ENCODE data around the gene FRMD4A.

FRMD4A gene

DNA sequence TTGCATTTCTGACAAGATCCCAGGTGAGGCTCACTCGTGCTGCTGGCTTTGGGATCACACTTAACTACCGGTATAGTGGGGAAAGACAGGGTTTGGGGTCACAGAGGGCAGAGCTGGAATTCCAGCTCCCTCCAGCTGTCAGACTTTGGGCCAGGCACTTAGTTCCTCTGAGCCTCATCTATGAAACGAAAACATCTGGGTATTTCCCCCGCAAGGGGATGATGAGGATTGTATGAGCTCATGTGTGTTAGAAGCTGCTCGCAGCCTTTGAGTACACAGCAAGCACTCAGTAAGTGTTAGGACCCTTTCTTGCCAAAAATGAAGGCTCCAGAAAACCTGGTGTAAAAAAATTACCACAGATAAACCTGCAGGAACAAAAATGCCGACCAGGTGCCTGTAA, 677.9 kb downstream of the FRMD4A start:
- no peak for DNase-seq

GRCh38 chr10:13651969-13652720, 678.6 kb downstream of the FRMD4A start:
- no peak for DNase-seq

DNA sequence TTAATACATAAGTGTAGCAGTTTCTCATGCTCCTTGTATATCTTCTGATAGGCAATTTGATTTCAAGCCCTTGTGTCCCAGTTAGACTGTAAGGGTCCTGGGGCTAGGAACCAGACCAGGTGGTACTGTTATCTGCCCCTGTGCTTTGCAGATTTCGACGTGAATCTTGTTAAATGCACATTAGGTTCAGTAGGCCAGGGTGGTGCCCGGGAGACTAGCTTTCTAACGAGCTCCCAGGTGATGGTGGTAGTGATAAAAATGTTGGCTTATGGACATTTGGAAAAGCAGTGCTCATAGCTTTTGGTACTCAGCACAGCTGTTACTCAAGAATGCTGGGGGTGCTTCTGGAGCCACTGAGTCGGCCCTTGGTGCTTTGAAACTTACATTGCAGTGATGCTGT, 679.8 kb downstream of the FRMD4A start:
- no peak for DNase-seq

- DNase-seq = no peak
Measured at GRCh38 chr10:13649844-13650520, 680.7 kb downstream of the FRMD4A start.

DNA sequence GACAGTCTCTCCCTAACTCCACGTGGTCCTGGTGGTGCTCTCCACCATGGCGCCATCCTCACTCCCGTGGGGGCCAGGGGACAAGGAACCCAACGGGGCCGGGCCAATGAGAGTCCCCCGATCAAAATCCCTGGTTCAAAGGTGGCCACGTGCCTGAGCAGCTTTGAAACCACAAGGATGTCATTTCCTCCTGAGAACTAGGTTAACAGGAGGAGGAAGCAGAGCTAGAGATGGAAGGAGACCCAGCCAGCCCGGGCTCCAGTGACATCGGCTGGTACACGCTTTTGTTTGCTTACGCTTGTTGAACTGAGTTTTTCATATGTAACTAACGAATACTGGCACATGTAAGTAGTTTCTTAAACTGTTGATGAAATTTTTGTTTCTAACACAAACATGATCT, 682.3 kb downstream of the FRMD4A start:
- DNase-seq = no peak

DNA sequence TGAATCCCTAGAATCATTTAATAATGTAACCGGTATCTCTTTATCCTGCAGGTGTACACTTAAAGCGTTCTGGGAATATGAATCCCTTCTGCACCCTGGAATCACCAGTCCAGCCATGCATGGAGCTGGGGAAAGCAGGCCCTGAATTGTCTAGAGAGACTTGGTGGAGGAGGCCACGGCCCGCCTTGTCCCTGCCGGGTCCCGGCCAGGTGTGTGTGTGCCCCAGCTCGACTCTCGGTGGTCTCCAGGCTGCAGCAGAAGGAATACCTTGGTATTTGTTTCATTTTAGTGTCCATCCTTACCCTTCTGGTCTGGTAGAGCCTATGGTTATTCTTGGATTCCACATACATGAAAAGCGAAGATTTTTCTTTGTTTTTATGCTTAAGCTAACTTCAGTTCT, 685.9 kb downstream of the FRMD4A start:
- DNase-seq = no peak

- DNase-seq = no peak
Measured at GRCh38 chr10:13643016-13643415, 687.7 kb downstream of the FRMD4A start.

DNA sequence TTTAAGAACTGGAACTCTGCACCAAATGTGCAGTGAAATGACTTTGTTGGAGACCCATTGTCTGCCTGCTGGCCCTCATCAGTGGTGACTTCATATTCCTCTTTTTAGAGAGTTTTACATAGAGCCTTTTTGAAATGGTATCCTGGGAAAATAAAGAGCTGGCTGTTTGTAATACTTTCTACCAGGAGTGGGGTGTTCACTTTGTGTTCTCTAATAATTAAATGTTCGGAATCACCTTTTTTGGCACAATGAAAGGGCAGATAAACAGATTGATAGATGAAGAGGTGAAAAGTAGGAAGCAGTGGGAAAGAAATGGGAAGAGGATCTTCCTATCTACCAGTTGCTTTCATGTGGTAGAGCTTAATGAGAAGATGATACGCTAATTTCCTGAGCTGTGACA, 688.4 kb downstream of the FRMD4A start:
- no peak for DNase-seq

GRCh38 chr10:13637894-13638293, 692.8 kb downstream of the FRMD4A start:
- no peak for DNase-seq

- DNase-seq = peak; percentile 11
Measured at GRCh38 chr10:13637303-13637856, 693.3 kb downstream of the FRMD4A start.

DNA sequence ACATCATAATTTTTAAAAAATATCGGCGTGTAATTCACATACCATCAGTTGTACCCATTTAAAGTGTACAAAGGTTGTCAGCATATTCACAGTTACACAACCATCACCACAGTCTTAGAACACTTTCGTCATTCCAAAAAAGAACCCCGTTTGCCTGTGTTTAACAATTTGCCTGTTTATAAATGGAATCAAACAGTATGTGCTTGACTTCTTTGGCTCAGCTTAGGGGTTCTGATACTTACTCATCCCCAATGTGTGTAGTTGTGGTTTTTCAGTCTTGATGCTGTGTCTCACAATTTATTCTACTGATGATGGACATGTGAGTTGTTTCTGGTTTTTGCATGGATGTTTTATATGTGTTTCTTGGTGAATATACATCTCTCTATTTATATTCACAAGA, 693.9 kb downstream of the FRMD4A start:
- no peak for DNase-seq

DNA sequence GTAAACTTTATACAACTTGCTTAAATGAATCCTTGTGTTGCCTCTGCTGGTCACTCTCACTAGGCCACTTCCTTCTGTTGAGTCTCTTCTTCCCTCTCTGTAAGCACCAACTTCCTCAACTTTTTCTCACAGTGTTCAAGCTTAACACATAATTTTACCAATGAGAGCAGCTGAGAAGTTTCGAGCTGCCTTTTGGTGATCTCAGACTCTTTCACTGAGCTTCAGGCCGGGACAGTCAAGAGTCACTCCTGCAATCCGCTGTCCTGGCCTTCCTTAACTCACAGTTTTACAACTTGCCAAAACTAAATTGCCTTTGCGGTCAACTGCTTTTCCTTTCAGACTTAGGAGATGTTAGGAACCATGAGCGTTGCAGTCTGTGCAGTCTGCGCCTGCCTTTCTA, 696.5 kb downstream of the FRMD4A start:
- DNase-seq = no peak

- DNase-seq = no peak
Measured at GRCh38 chr10:13633689-13634088, 697.0 kb downstream of the FRMD4A start.

DNA sequence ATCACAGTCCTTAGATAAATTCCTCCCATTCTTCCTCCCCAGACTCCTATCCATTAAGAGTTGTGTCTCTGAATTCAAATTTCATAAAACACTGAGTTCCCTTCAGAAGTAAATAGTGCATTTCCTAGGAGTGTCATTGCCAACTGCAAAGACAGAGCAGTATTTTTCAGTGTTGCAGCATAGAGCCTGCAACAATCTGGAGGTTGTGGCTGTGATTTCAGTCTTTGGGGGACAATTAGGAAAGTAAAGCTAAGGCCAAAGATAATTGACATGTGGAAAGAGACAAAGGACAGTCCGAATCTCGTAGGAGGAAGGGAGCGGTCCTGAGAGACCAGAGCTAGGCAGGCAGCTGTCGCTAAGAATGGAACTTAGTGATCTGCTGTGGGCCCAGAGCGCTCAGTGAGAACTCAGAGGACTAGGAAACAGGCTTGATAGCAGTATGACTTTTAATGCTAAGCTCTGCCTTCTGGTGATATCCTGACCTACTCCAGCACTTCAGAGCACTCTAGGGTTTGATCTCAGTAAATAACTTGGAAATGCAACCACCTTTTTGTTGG, 697.8 kb downstream of the FRMD4A start:
- no peak for DNase-seq

GRCh38 chr10:13632440-13632839, 698.3 kb downstream of the FRMD4A start:
- no peak for DNase-seq

GRCh38 chr10:13631594-13631993, 699.1 kb downstream of the FRMD4A start:
- DNase-seq = no peak

DNA sequence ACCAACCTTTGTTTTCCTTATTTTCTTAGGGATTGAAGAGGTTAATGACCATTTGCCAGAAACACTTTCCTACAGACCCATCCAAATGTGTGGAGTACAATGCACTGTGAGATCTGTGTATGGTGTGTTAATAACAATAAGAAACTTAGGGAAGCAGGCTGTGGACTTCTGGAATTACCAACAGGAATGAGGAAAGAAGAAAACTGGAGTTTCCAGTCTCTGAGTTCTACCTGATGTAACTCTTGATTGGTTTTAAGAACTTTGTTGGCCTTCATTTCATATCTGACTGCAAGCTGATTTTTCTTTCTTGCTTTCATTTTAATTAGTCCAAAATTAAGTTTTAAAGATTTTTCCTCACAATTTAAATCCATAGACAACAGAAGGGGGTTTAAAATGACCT, 700.5 kb downstream of the FRMD4A start:
- DNase-seq = no peak

DNA sequence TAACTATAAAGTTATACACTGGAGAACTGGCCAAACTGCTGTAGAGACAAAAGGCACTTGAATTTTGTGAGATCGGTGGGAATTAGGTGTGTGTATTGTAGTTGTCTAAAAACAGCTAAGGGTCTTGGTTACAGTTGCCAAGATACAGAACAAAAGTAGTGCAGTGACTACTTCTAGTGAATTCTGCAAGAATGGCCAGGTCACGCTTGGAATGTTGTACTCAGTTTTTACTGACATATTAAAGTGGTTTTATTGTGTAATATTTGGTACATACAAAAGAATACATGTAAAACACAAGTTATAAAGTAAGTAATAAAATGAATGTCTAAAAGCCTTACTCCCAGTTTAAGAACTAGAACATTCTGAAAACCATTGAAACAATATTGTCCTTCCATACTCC, 701.6 kb downstream of the FRMD4A start:
- DNase-seq = no peak

GRCh38 chr10:13628661-13629060, 702.1 kb downstream of the FRMD4A start:
- DNase-seq = no peak

DNA sequence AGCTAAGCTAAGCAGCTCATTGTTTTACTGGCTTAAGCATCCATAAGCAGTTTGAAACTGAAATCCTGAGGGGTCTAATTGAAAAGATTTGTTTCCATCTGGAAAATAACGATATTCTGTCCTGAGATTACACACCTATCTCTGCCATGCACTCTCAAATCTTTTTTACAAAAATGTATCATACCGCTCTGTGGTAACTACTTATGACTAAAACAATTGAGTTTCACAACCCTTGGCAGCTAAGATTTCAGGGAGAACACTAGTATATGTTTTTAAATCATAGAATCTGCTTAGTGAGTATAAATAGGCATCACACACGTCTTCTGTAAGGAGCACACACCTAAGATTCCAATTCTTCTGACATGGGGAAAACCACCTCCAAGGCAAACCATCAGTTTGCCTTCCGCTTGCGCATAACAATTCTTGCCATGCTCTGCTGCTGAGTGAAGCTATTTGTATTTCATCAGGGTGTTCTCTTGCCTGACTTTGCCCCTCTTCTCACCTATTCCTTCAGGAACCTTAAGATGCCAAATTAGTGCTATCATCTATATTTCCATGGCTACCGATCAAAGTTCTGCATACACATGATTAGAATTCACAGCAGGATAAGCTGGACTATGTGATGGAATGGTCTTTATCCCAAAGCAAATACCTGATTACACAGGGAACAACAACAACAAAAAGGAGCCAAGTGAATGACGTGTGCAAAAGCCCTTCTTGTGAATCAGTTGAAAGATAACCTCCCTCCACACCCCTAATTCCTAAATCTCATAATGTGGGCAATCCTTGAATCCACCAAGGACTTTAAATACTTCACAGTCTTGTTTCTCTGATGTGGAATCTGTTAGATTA, 703.0 kb downstream of the FRMD4A start:
- DNase-seq = no peak

DNA sequence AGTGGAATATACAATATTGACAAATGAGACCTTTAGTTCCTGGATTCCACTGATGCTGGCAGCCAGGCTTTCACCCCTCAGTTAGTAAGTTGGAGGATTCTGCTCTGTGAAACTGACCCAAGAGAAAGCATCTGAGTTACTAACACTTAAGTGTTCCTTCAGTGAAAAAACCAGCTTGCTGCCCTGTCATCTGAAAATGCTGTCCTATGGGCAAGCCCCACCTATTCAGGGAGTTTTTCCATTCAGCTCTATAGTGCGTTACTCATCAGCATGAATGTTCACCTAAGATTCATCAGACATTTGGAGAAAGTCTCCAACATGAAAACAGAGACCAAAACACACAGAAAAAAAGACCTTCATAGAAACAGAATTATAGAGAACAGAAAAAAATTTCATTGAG, 706.1 kb downstream of the FRMD4A start:
- DNase-seq = no peak

- no peak for DNase-seq
Measured at GRCh38 chr10:13621931-13622330, 708.8 kb downstream of the FRMD4A start.

DNA sequence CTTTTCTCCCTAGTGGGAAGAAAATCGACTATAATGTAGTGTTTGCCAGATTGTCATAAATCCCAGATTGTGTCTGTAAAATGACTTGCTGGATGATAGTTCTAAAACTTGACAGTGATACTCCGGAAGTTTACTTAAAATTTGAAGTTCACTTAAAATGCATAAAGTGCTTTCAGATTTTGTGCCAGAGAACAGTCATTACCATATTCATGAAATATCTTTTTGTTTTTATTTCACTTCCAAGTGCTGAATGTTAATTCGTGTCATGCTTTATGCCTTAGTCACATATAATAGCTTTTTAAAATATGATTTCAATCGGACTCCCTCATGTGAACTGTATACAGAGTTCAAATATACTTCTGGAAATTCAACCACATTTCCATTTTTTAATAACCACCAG, 713.6 kb downstream of the FRMD4A start:
- no peak for DNase-seq
